Cardiac muscle cell (in vitro differentiated cells and primary cell): Measurements from ENCODE around the gene CBX6. TPM values are rescaled to one million over a fixed set of nuclear protein-coding genes. Genes with fewer than 3 reads are reported as not detected.

Experiments
- DNase-seq, 2 donors: peaks; one replicate each; pipeline versions ENCODE4 v3.0.0 to v3.0.0-alpha.2; 2010 to 2017; ENCODE audit warnings: low read depth in 1 of 2, low spot score in 1 of 2
- H3K27ac ChIP-seq: fragments of 200-600 bp; sonication (generic); 2 replicates; pipeline ENCODE4 v1.5.1; 2016
- H3K27me3 ChIP-seq: fragments of 200-600 bp; sonication (generic); 2 replicates; pipeline ENCODE4 v1.6.0; 2016; ENCODE audit warnings: control low read depth
- H3K36me3 ChIP-seq: fragments of 200-600 bp; sonication (generic); 2 replicates; pipeline ENCODE4 v1.5.1; 2016; ENCODE audit warnings: control low read depth
- H3K4me1 ChIP-seq: fragments of 200-600 bp; sonication (generic); 2 replicates; pipeline ENCODE4 v1.8.1; 2017; ENCODE audit warnings: low read depth, mild to moderate bottlenecking, mixed run types
- H3K4me3 ChIP-seq: fragments of 200-600 bp; sonication (generic); 2 replicates; pipeline ENCODE4 v1.5.1; 2016; ENCODE audit warnings: mild to moderate bottlenecking
- H3K9me3 ChIP-seq: fragments of 200-600 bp; sonication (generic); 2 replicates; pipeline ENCODE4 v1.5.1; 2017; ENCODE audit warnings: low read depth, mild to moderate bottlenecking, control low read depth
- polyA plus RNA-seq: library from polyadenylated mRNA; unstranded; fragments of >200 nt; fragmentation: Nextera tagmentation; extraction: Ambion mirVana; gene quantifications from 2 replicates; pipeline ENCODE4 v1.2.1, GENCODE V29; 2016
- total RNA-seq: library from RNA; depleted of rRNA; stranded (reverse); fragments of >200 nt; gene quantifications from 2 replicates; pipeline ENCODE4 v1.2.3, GENCODE V29; 2016
- TF ChIP-seq, protein P1 (sequence below): IDR thresholded peaks from 2 replicates; pipeline ENCODE4 v1.5.1; 2012; ENCODE audit warnings: low read depth, mild to moderate bottlenecking, low read length

Gene CBX6
- total and polyA plus RNA-seq, 2 experiments from 2014 or later: 40.9 to 89.9 TPM

DNA sequence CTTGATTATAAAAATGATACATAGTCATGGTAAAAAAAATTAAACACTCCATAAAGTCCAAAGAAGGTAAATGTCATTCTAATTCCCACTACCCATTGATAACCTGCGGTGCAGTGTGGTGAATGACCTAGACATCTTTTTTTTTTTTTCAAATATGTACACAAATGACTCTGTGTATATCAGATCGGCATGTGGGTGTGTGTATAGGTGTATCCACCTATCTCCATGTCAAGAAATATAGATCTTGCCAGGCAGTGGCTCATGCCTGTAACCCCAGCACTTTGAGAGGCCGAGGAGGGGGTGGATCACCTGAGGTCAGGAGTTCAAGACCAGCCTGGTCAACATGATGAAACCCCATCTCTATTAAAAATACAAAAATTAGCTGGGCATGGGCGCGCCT lies 18.4 kb upstream of the CBX6 start:
- H3K36me3 ChIP-seq: no peaks in the 10 kb centered on the region

DNA sequence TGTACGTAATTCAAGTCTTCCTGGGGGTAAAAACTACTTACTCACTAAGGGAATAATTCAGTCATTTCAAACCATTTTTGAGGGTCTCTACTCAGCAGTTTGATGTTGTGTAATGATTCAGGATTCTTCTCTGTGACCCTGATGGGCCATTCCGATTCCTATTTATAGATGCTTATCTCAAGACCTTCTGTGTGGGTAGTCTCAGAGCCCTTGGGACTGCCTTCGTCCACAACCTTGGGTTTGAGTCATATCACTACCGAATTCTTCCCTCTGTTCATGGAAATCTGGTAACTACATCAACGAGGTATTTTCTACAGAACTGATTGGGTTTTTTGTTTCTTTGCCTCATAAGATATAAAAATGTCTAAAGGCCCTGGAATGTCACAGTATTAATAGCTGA lies 14.3 kb upstream of the CBX6 start:
- TF ChIP-seq, protein P1, sequence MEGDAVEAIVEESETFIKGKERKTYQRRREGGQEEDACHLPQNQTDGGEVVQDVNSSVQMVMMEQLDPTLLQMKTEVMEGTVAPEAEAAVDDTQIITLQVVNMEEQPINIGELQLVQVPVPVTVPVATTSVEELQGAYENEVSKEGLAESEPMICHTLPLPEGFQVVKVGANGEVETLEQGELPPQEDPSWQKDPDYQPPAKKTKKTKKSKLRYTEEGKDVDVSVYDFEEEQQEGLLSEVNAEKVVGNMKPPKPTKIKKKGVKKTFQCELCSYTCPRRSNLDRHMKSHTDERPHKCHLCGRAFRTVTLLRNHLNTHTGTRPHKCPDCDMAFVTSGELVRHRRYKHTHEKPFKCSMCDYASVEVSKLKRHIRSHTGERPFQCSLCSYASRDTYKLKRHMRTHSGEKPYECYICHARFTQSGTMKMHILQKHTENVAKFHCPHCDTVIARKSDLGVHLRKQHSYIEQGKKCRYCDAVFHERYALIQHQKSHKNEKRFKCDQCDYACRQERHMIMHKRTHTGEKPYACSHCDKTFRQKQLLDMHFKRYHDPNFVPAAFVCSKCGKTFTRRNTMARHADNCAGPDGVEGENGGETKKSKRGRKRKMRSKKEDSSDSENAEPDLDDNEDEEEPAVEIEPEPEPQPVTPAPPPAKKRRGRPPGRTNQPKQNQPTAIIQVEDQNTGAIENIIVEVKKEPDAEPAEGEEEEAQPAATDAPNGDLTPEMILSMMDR: no peak
- peaks cover 19% of the 10 kb centered on the region for H3K4me1 ChIP-seq
- DNase-seq: no peak
- H3K9me3 ChIP-seq: no peaks in the 10 kb centered on the region
- H3K27ac ChIP-seq: no peak overlapping the region
- H3K27me3 ChIP-seq: no peaks in the 10 kb centered on the region
- H3K4me3 ChIP-seq: no peak overlapping the region
- H3K36me3 ChIP-seq: no peaks in the 10 kb centered on the region

More for the DNA sequence above, 18.4 kb upstream of the CBX6 start:
- Histone ChIP-seq H3K4me3 (no peak overlapping the region), H3K9me3 (no peaks in the 10 kb centered on the region), H3K27ac (no peak overlapping the region), H3K27me3 (no peaks in the 10 kb centered on the region), H3K4me1 (no peaks in the 10 kb centered on the region)
- no peak for DNase-seq
- TF ChIP-seq, protein P1: no peak

DNA sequence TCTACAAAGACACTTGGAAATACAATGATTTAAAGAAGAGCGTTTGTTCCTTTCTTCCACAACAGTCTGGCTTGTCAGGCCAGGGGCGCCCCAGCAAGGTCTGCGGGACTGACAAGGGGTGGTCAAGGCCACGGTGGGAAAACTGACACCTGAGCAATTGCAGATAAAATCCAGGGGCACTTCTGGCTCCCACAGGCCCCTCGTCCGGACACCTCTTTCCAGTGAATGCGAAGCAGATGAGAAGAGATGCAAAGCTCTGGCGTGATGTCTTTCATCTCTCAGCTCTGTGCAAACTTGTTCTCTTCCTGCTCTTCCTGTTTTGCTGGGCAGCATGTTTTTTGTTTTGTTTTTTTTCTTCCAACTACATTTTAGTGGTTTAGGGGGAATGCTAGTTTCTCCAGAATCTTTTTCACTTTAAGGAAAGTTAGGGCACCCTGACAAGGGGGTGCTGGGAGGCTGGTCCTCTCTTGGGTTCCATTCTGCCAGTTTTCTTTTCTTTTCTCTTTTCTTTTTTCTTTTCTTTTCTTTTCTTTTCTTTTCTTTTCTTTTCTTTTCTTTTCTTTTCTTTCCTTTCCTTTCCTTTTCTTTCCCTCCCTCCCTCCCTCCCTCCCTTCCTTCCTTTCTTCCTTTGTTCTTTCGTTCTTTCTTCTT lies 11.1 kb upstream of the CBX6 start:
- no peaks in the 10 kb centered on the region for H3K36me3 ChIP-seq
- H3K27ac ChIP-seq: peak overlapping the region; percentile 98
- no peak overlapping the region for H3K4me3 ChIP-seq
- TF ChIP-seq, protein P1: no peak
- H3K27me3 ChIP-seq: no peaks in the 10 kb centered on the region
- H3K4me1 ChIP-seq: peaks cover 26% of the 10 kb centered on the region
- DNase-seq: no peak
- no peaks in the 10 kb centered on the region for H3K9me3 ChIP-seq

DNA sequence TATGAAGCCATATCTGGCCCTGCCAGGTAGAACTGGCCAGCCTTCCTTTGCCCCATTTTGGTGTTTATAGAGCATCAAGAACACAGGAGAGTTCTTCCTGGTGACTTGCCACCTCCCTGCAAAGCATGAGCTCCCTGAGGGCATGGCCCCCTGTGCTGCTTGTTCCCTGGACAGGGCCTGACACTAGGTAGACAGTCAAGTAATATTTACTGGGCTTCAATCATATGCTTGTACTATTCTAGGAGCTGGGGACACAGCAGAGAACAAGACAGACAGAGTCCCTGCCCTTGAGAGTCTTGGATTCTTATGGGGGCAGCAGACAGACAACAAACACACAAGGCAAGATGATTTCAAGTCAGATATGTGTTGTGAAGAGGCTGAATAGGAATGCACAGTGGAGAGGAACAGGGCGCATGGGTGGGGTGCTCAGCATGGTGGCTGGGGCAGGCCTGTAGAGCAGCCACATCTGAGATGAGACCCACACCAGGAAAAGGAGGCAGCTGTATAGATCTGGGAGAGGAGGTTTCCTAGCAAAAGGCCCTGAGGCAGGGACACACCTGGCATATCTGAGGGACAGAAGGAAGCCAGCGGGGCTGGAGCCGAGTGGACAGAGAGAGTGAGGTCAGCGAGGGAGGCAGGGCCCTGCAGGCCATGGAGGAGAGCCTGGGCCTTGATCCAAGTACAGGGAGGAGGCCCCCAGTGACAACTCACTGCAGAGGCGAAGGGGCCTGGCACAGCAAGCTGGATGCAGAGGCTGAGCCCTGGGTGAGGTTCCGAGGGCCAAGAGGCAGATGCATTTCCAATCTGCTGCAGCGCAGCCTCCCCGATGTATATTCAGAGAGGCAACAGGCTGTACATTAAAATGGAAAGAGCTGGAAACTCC lies 10.2 kb upstream of the CBX6 start:
- Histone ChIP-seq H3K9me3 (no peaks in the 10 kb centered on the region), H3K4me1 (peaks cover 26% of the 10 kb centered on the region), H3K36me3 (no peaks in the 10 kb centered on the region), H3K27me3 (no peaks in the 10 kb centered on the region), H3K27ac (peak overlapping the region; percentile 98), H3K4me3 (no peak overlapping the region)
- TF ChIP-seq, protein P1: no peak
- DNase-seq: peak in 1 of 2 donors; percentile 64

DNA sequence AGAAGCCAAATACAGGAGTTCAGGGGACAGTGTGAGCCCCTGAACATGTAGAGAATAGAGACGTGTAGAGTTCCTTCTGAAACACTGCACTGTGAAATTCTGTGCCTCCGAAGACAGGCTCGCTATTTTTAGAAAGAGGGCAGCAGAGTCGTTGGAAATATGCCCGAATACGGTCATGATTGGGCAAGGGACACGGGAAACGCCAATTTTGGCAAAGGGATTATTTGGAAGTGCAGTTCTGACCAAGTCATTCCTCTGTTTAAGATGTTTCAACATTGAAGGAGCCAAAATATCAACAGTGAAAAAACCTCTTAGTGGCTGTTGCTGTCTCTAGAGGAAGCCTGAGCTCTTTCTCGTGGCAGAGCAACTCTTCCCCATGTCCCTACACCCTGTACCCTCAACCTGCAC lies 9.5 kb upstream of the CBX6 start:
- Histone ChIP-seq H3K9me3 (no peaks in the 10 kb centered on the region), H3K4me3 (no peak overlapping the region), H3K27ac (peak overlapping the region; percentile 98), H3K4me1 (peaks cover 26% of the 10 kb centered on the region), H3K36me3 (no peaks in the 10 kb centered on the region), H3K27me3 (no peaks in the 10 kb centered on the region)
- DNase-seq: peak; percentile 67 to 93
- TF ChIP-seq, protein P1: peak; percentile 18
